Ovary (tissue), 3 donors: Measurements from ENCODE around the gene RBM47.

ENCODE experiments used
- CTCF ChIP-seq, 3 donors: fragments of 450-650 bp in 2 of 3; fragments of 200-600 bp in 1 of 3; IDR thresholded peaks; one replicate each; pipeline versions ENCODE4 v1.5.1 to v1.8.0; 2016 to 2022; ENCODE audit warnings: antibody characterized with exemption in 3 of 3, mild to moderate bottlenecking in 1 of 3
- EP300 ChIP-seq: sonication (generic); formaldehyde crosslinking; IDR thresholded peaks from one replicate; pipeline ENCODE4 v1.6.1; 2017; ENCODE audit warnings: antibody characterized with exemption
- POLR2A ChIP-seq: fragments of 450-650 bp; IDR thresholded peaks from one replicate; pipeline ENCODE4 v1.6.1; 2017; ENCODE audit warnings: antibody characterized with exemption, mild to moderate bottlenecking, moderate library complexity
- donor health status: DM: no; HTN: no; CAD: no.

GRCh38 chr4:40405193-40405592 lies 224.5 kb downstream of the RBM47 start:
- TF ChIP-seq CTCF (IDR thresholded peaks at IDR 0.05) (no peak), POLR2A (no peak), EP300 (no peak)
